ENCODE data around the gene TBXA2R.

Gene TBXA2R

GRCh38 chr19:3554254-3555083, 52.2 kb downstream of the TBXA2R start:
- no peak for DNase-seq (ENCODE audit: low read depth in 2 of 2)

GRCh38 chr19:3551792-3552095, 54.9 kb downstream of the TBXA2R start:
- DNase-seq (ENCODE audit: low read depth in 2 of 2), result no peak

- no peak for DNase-seq (ENCODE audit: low read depth in 2 of 2)
Measured at GRCh38 chr19:3550947-3551791, 55.5 kb downstream of the TBXA2R start.

- DNase-seq (ENCODE audit: low read depth in 2 of 2), result no peak
Measured at GRCh38 chr19:3549816-3550215, 56.9 kb downstream of the TBXA2R start.

GRCh38 chr19:3548606-3549005, 58.1 kb downstream of the TBXA2R start:
- DNase-seq (ENCODE audit: low read depth in 2 of 2), result no peak

- no peak for DNase-seq (ENCODE audit: low read depth in 2 of 2)
Measured at GRCh38 chr19:3547767-3548282, 58.9 kb downstream of the TBXA2R start.

- no peak for DNase-seq (ENCODE audit: low read depth in 2 of 2)
Measured at GRCh38 chr19:3547301-3547731, 59.4 kb downstream of the TBXA2R start.

GRCh38 chr19:3546119-3546518, 60.6 kb downstream of the TBXA2R start:
- no peak for DNase-seq (ENCODE audit: low read depth in 2 of 2)

- DNase-seq (ENCODE audit: low read depth in 2 of 2), result no peak
Measured at GRCh38 chr19:3545669-3546034, 61.0 kb downstream of the TBXA2R start.

GRCh38 chr19:3544742-3545668, 61.7 kb downstream of the TBXA2R start:
- peak; percentile 28 to 55 for DNase-seq (ENCODE audit: low read depth in 2 of 2)
